ENCODE data around the gene ATG7. TPM values are rescaled to one million over a fixed set of nuclear protein-coding genes. Genes with fewer than 3 reads are reported as not detected.
"Not testable (repeated sequence)": the region's sequence is repeated elsewhere in the genome, so short reads cannot be mapped to it uniquely, and the experiment has no call there.

Gene ATG7
- total RNA-seq, 1 donor from 2014 or later = 53.5 TPM

DNA sequence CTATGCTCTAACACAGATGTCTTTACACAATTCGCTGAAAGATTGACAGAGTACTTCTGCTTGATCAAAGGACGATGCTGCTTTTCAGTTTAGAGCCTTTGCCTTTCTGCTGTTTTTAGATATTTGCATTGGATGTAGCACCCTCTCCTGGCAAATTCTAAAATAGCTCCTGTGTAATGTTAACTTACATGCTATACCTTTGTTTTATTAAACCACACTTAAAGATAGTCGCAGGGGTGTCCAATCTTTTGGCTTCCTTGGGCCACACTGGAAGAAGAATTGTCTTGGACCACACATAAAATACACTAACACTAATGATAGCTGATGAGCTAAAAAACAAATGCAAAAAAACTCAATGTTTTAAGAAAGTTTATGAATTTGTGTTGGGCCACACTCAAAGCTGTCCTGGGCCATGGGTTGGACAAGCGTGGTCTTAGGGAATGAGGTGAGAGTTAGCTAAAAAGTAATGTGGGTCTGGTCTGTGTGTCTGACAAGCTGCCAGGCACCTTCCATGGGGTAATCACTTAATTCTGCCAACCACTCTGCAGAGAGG is 62.9 kb downstream of the ATG7 start:
- Mint-ChIP-seq H3K36me3 (no peaks in the 10 kb centered on the region), H3K27me3 (ENCODE audit: insufficient read depth, low read depth) (peaks cover 2% of the 10 kb centered on the region), H3K27ac (peak overlapping the region; percentile 16), H3K4me1 (peaks cover 5% of the 10 kb centered on the region), H3K4me3 (no peak overlapping the region), H3K9me3 (no peaks in the 10 kb centered on the region)
- no peaks in the 10 kb centered on the region for H3K79me2 ChIP-seq (ENCODE audit: low read depth)
- no peaks in the 10 kb centered on the region for H3F3A ChIP-seq (ENCODE audit: low read depth)
- H3K4me3 ChIP-seq = no peak overlapping the region
- no peak overlapping the region for H3K27ac ChIP-seq
- no peaks in the 10 kb centered on the region for H3K4me1 ChIP-seq
- H3K9me3 ChIP-seq (ENCODE audit: low read depth) = no peaks in the 10 kb centered on the region
- H3K36me3 ChIP-seq = no peaks in the 10 kb centered on the region
- H3K27me3 ChIP-seq = no peaks in the 10 kb centered on the region
- no peak overlapping the region for H2AFZ ChIP-seq (replicated peaks)
- H3K4me2 ChIP-seq = no peak overlapping the region
- H3K9ac ChIP-seq = no peak overlapping the region
- H4K20me1 ChIP-seq (ENCODE audit: low read depth) = no peaks in the 10 kb centered on the region
- peak; percentile 54 for DNase-seq (ENCODE audit: low spot score)
- no peak for TF ChIP-seq EZH2 (IDR thresholded peaks at IDR 0.05)
- no peak for TF ChIP-seq EZH2phosphoT487 (IDR thresholded peaks at IDR 0.05)
- TF ChIP-seq, protein P1, sequence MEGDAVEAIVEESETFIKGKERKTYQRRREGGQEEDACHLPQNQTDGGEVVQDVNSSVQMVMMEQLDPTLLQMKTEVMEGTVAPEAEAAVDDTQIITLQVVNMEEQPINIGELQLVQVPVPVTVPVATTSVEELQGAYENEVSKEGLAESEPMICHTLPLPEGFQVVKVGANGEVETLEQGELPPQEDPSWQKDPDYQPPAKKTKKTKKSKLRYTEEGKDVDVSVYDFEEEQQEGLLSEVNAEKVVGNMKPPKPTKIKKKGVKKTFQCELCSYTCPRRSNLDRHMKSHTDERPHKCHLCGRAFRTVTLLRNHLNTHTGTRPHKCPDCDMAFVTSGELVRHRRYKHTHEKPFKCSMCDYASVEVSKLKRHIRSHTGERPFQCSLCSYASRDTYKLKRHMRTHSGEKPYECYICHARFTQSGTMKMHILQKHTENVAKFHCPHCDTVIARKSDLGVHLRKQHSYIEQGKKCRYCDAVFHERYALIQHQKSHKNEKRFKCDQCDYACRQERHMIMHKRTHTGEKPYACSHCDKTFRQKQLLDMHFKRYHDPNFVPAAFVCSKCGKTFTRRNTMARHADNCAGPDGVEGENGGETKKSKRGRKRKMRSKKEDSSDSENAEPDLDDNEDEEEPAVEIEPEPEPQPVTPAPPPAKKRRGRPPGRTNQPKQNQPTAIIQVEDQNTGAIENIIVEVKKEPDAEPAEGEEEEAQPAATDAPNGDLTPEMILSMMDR (IDR thresholded peaks at IDR 0.05) = peak; percentile 72

DNA sequence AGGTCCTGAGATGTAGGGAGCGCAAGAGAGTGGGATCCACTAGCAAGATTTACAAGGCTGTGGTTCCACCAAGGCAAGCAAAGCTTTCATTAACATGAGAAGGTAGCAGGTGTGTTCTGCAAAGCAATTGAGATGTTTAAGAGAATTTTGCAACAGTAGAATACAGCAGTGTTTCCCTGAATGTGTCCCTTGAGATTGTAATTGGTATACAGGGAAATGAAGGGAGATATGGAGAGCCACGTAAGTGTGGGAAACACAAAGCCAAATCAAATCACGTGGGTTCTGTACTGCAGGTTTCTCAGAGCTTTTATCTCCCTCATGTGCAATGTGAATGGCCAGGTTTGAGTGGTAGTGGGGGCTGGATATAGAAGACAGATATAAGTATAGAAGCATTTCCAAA is 67.3 kb downstream of the ATG7 start:
- Mint-ChIP-seq H3K27ac (no peak overlapping the region), H3K9me3 (no peaks in the 10 kb centered on the region), H3K4me3 (no peak overlapping the region), H3K27me3 (ENCODE audit: insufficient read depth, low read depth) (peaks cover 2% of the 10 kb centered on the region), H3K36me3 (peaks cover 9% of the 10 kb centered on the region), H3K4me1 (peaks cover 5% of the 10 kb centered on the region)
- Histone ChIP-seq H3K9me3 (ENCODE audit: low read depth) (no peaks in the 10 kb centered on the region), H3K9ac (no peak overlapping the region), H3K79me2 (ENCODE audit: low read depth) (no peaks in the 10 kb centered on the region), H3K4me3 (no peak overlapping the region), H3K36me3 (no peaks in the 10 kb centered on the region), H2AFZ (replicated peaks) (no peak overlapping the region), H3F3A (ENCODE audit: low read depth) (no peaks in the 10 kb centered on the region), H3K27me3 (no peaks in the 10 kb centered on the region), H4K20me1 (ENCODE audit: low read depth) (no peaks in the 10 kb centered on the region), H3K4me2 (no peak overlapping the region), H3K4me1 (no peaks in the 10 kb centered on the region), H3K27ac (no peak overlapping the region)
- TF ChIP-seq EZH2phosphoT487 (IDR thresholded peaks at IDR 0.05) (no peak), EZH2 (IDR thresholded peaks at IDR 0.05) (no peak)
- TF ChIP-seq, protein P1 (IDR thresholded peaks at IDR 0.05) = no peak
- DNase-seq (ENCODE audit: low spot score) = no peak

DNA sequence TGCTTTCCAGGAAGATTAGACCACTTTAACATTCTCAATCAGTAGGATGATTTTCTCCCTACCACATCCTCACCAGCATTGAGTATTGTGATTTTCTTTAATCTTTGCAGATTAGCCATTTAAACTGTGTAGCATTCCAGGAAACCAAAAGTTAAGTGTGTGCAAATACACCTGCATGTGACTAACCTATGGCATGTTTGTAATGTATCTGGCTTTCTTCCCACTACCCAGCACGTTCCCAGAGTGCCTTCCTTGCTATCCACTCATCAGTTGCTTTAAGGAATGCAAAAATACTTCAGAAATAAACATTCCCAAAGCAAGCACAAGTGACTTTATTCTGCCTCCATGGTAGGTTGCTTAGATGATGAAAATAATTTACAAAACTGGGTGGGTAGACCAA is 74.2 kb downstream of the ATG7 start:
- TF ChIP-seq EZH2phosphoT487 (IDR thresholded peaks at IDR 0.05) = no peak
- no peak for TF ChIP-seq EZH2 (IDR thresholded peaks at IDR 0.05)
- TF ChIP-seq, protein P1 (IDR thresholded peaks at IDR 0.05) = no peak
- H3K27ac ChIP-seq = no peak overlapping the region
- Mint-ChIP-seq H3K9me3 (peaks cover 5% of the 10 kb centered on the region), H3K27ac (no peak overlapping the region), H3K36me3 (peaks cover 37% of the 10 kb centered on the region), H3K4me3 (no peak overlapping the region), H3K27me3 (ENCODE audit: insufficient read depth, low read depth) (no peaks in the 10 kb centered on the region), H3K4me1 (no peaks in the 10 kb centered on the region)
- H3K4me3 ChIP-seq = no peak overlapping the region
- H3F3A ChIP-seq (ENCODE audit: low read depth) = no peaks in the 10 kb centered on the region
- H3K79me2 ChIP-seq (ENCODE audit: low read depth) = no peaks in the 10 kb centered on the region
- DNase-seq (ENCODE audit: low spot score) = no peak
- H4K20me1 ChIP-seq (ENCODE audit: low read depth) = no peaks in the 10 kb centered on the region
- no peaks in the 10 kb centered on the region for H3K9me3 ChIP-seq (ENCODE audit: low read depth)
- H3K4me2 ChIP-seq = no peak overlapping the region
- no peaks in the 10 kb centered on the region for H3K36me3 ChIP-seq
- no peak overlapping the region for H3K9ac ChIP-seq
- H2AFZ ChIP-seq (replicated peaks) = no peak overlapping the region
- no peaks in the 10 kb centered on the region for H3K27me3 ChIP-seq
- no peaks in the 10 kb centered on the region for H3K4me1 ChIP-seq

DNA sequence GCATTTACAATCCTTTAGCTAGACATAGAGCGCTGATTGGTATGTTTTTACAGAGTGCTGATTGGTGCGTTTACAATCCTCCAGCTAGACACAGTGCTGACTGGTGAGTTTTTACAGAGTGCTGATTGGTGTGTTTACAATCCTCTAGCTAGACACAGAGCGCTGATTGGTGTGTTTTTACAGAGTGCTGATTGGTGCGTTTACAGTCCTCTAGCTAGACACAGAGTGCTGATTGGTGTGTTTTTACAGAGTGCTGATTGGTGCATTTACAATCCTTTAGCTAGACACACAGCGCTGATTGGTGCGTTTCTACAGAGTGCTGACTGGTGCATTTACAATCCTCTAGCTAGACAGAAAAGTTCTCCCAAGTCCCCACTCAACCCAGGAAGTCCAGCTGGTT is 76.7 kb downstream of the ATG7 start:
- H3K4me3 Mint-ChIP-seq; H3K4me3 ChIP-seq; H2AFZ ChIP-seq (replicated peaks); H3K9me3 ChIP-seq (ENCODE audit: low read depth); H3K27ac ChIP-seq; H4K20me1 ChIP-seq (ENCODE audit: low read depth); H3K79me2 ChIP-seq (ENCODE audit: low read depth); H3K9me3 Mint-ChIP-seq; H3K36me3 ChIP-seq; H3K9ac ChIP-seq; H3K4me1 ChIP-seq; H3F3A ChIP-seq (ENCODE audit: low read depth); H3K27ac Mint-ChIP-seq; H3K27me3 ChIP-seq; H3K4me2 ChIP-seq; H3K4me1 Mint-ChIP-seq; DNase-seq (ENCODE audit: low spot score); H3K27me3 Mint-ChIP-seq (ENCODE audit: insufficient read depth, low read depth): not testable (repeated sequence)
- peaks cover 47% of the 10 kb centered on the region for H3K36me3 Mint-ChIP-seq

Data from neural progenitor cell (in vitro differentiated cells).